Neuronal stem cell (in vitro differentiated cells): Measurements from ENCODE around the gene R3HCC1L.

ENCODE experiments used
- DNase-seq: peaks from one replicate; pipeline ENCODE4 v3.0.0-alpha.2; 2013; ENCODE audit warnings: low spot score
- H2AFZ ChIP-seq: one replicate; pipeline ENCODE4 v1.6.1; 2013; ENCODE audit warnings: mild to moderate bottlenecking, low read length, inconsistent platforms
- H2AK5ac ChIP-seq: 2 replicates; pipeline ENCODE4 v1.6.1; 2013; ENCODE audit warnings: low read depth, mild to moderate bottlenecking, inconsistent platforms, low read length, moderate library complexity, mixed read lengths
- H2BK120ac ChIP-seq: 2 replicates; pipeline ENCODE4 v1.6.1; 2013; ENCODE audit warnings: low read depth, mild to moderate bottlenecking, inconsistent platforms, low read length, moderate library complexity, mixed read lengths
- H2BK12ac ChIP-seq: one replicate; pipeline ENCODE4 v1.6.1; 2013; ENCODE audit warnings: low read length, inconsistent platforms
- H2BK15ac ChIP-seq: 2 replicates; pipeline ENCODE4 v1.6.1; 2013; ENCODE audit warnings: mild to moderate bottlenecking, low read length, inconsistent platforms, mixed read lengths
- H2BK5ac ChIP-seq: one replicate; pipeline ENCODE4 v1.6.1; 2013; ENCODE audit warnings: inconsistent platforms, mild to moderate bottlenecking, low read length, moderate library complexity
- H3K14ac ChIP-seq: one replicate; pipeline ENCODE4 v1.6.1; 2013; ENCODE audit warnings: low read length, inconsistent platforms
- H3K18ac ChIP-seq: 2 replicates; pipeline ENCODE4 v1.6.1; 2013; ENCODE audit warnings: low read length, inconsistent platforms
- H3K23ac ChIP-seq: 2 replicates; pipeline ENCODE4 v1.6.1; 2013; ENCODE audit warnings: low read depth, mild to moderate bottlenecking, mixed read lengths, low read length, inconsistent platforms; ENCODE audit not compliant: poor library complexity
- H3K27ac ChIP-seq: replicated peaks from 3 replicates; pipeline ENCODE4 v1.5.1; 2013; ENCODE audit warnings: low read length, inconsistent platforms
- H3K27me3 ChIP-seq, 3 experiments: 2 replicates each; pipeline ENCODE4 v1.6.1; 2013; ENCODE audit warnings: low read length in 3 of 3, mild to moderate bottlenecking in 2 of 3, inconsistent platforms in 1 of 3, low read depth in 1 of 3, mixed read lengths in 1 of 3, moderate library complexity in 1 of 3; ENCODE audit not compliant: control insufficient read depth in 3 of 3, insufficient read depth in 3 of 3
- H3K36me3 ChIP-seq, 2 donors: replicated peaks in 1 of 2; 2 replicates each; pipeline ENCODE4 v1.6.1; 2013; ENCODE audit warnings: low read length in 2 of 2; ENCODE audit not compliant: control insufficient read depth in 2 of 2, insufficient read depth in 2 of 2
- H3K4ac ChIP-seq: 2 replicates; pipeline ENCODE4 v1.6.1; 2013; ENCODE audit warnings: inconsistent platforms, mild to moderate bottlenecking, low read length, moderate library complexity
- H3K4me1 ChIP-seq, 2 donors: 1 replicate in 1 of 2; 2 replicates in 1 of 2; pipeline ENCODE4 v1.6.1; 2013; ENCODE audit warnings: low read length in 2 of 2, low read depth in 1 of 2; ENCODE audit not compliant: control insufficient read depth in 2 of 2, insufficient read depth in 1 of 2
- H3K4me2 ChIP-seq: one replicate; pipeline ENCODE4 v1.6.1; 2013; ENCODE audit warnings: mild to moderate bottlenecking, low read length, inconsistent platforms; ENCODE audit not compliant: insufficient read depth, poor library complexity, severe bottlenecking
- H3K4me3 ChIP-seq, 2 donors: 2 replicates each; pipeline ENCODE4 v1.5.1; 2013; ENCODE audit warnings: low read length in 2 of 2, mild to moderate bottlenecking in 2 of 2, inconsistent platforms in 1 of 2, moderate library complexity in 1 of 2
- H3K79me1 ChIP-seq: one replicate; pipeline ENCODE4 v1.6.1; 2013; ENCODE audit warnings: low read depth, mild to moderate bottlenecking, inconsistent platforms, low read length, moderate library complexity
- H3K9ac ChIP-seq: one replicate; pipeline ENCODE4 v1.6.1; 2013; ENCODE audit warnings: mild to moderate bottlenecking, low read depth, low read length, inconsistent platforms; ENCODE audit not compliant: poor library complexity
- H3K9me3 ChIP-seq, 2 donors: replicated peaks in 1 of 2; 2 replicates each; pipeline versions ENCODE3 to v1.6.1; 2013; ENCODE audit warnings: low read length in 2 of 2, mild to moderate bottlenecking in 2 of 2, inconsistent platforms in 1 of 2, low read depth in 1 of 2, mixed read lengths in 1 of 2, moderate library complexity in 1 of 2; ENCODE audit not compliant: control insufficient read depth in 2 of 2, insufficient read depth in 1 of 2
- H4K8ac ChIP-seq: one replicate; pipeline ENCODE4 v1.6.1; 2013; ENCODE audit warnings: low read depth, mild to moderate bottlenecking, inconsistent platforms, low read length, moderate library complexity
- H4K91ac ChIP-seq: one replicate; pipeline ENCODE4 v1.6.1; 2013; ENCODE audit warnings: low read length, low read depth, mild to moderate bottlenecking, inconsistent platforms; ENCODE audit not compliant: poor library complexity
- WGBS, 2 donors: extraction: QIAGEN DNeasy Blood & Tissue Kit; methylation state at CpG; one replicate each; pipeline ENCODE4 v1.1.7; 2013; ENCODE audit warnings: missing lambda C conversion rate in 2 of 2, mixed read lengths in 1 of 2; ENCODE audit not compliant: insufficient read length in 2 of 2, insufficient replicate concordance in 1 of 2; ENCODE audit errors: extremely low coverage in 2 of 2; 5-methylcytosine and 5-hydroxymethylcytosine counted together

The R3HCC1L gene

GRCh38 chr10:98217801-98218200, 83.3 kb downstream of the R3HCC1L start:
- Histone ChIP-seq H3K14ac (no peak overlapping the region), H3K9me3 (peaks cover 0 to 6% of the 10 kb centered on the region in 2 donors), H3K18ac (no peak overlapping the region), H3K4me2 (no peak overlapping the region), H3K4me3 (no peak overlapping the region), H2BK120ac (no peak overlapping the region), H2AK5ac (no peak overlapping the region), H2BK15ac (no peak overlapping the region), H2AFZ (no peak overlapping the region), H3K79me1 (no peaks in the 10 kb centered on the region), H2BK5ac (no peak overlapping the region), H3K27me3 (no peaks in the 10 kb centered on the region), H3K27ac (no peak overlapping the region), H4K91ac (no peak overlapping the region), H3K36me3 (peaks cover 0 to 5% of the 10 kb centered on the region in 2 donors), H3K4me1 (no peaks in the 10 kb centered on the region), H2BK12ac (no peak overlapping the region), H3K9ac (no peak overlapping the region), H3K23ac (no peak overlapping the region), H4K8ac (no peak overlapping the region), H3K4ac (no peak overlapping the region)
- DNase-seq, result no peak
- WGBS, 2 donors, result no CpG with 5 or more reads among the region's 1 CpG

GRCh38 chr10:98223874-98224273, 89.4 kb downstream of the R3HCC1L start:
- WGBS, 2 donors, result no CpG with 5 or more reads among the region's 6 CpGs
- Histone ChIP-seq H2BK120ac (no peak overlapping the region), H2BK5ac (no peak overlapping the region), H3K4me1 (peaks cover 0 to 3% of the 10 kb centered on the region in 2 donors), H3K14ac (peak overlapping the region; percentile 87), H2AFZ (no peak overlapping the region), H3K18ac (no peak overlapping the region), H3K4ac (no peak overlapping the region), H2AK5ac (no peak overlapping the region), H4K8ac (no peak overlapping the region), H3K9me3 (peaks cover 0 to 11% of the 10 kb centered on the region in 2 donors), H3K4me2 (no peak overlapping the region), H3K4me3 (no peak overlapping the region), H3K27ac (no peak overlapping the region), H3K79me1 (peaks cover 1% of the 10 kb centered on the region), H2BK12ac (no peak overlapping the region), H3K27me3 (no peaks in the 10 kb centered on the region), H3K36me3 (no peaks in the 10 kb centered on the region), H3K9ac (peak overlapping the region; percentile 34), H4K91ac (peak overlapping the region; percentile 64), H3K23ac (no peak overlapping the region), H2BK15ac (no peak overlapping the region)
- DNase-seq, result no peak

DNA sequence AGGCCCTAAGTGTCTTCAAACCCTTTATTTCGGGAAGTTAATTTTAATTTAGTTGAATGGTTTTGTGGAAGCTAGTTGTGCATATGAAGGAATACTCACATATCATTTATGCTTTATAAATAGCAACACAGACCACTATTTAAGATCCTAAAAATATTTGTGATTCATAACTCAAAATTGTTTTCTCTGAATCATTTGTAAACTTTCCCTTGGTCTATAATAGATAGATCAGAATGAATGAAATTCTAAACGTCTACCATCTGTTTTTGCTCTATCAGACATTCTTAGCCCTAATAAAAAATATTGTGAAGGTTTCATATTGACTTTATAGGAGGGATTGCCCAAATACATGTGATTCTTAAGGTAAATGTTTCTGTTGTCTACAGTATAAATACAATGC, 90.1 kb downstream of the R3HCC1L start:
- no peak for DNase-seq
- Histone ChIP-seq H2BK120ac (no peak overlapping the region), H3K36me3 (no peaks in the 10 kb centered on the region), H3K27me3 (no peaks in the 10 kb centered on the region), H3K18ac (no peak overlapping the region), H3K9me3 (peaks cover 0 to 11% of the 10 kb centered on the region in 2 donors), H3K14ac (no peak overlapping the region), H4K91ac (no peak overlapping the region), H3K4ac (no peak overlapping the region), H3K4me1 (peaks cover 0 to 3% of the 10 kb centered on the region in 2 donors), H3K9ac (no peak overlapping the region), H2BK12ac (no peak overlapping the region), H2AK5ac (no peak overlapping the region), H3K4me2 (no peak overlapping the region), H2BK15ac (no peak overlapping the region), H3K23ac (no peak overlapping the region), H4K8ac (no peak overlapping the region), H2AFZ (no peak overlapping the region), H2BK5ac (no peak overlapping the region), H3K4me3 (no peak overlapping the region), H3K79me1 (peaks cover 1% of the 10 kb centered on the region), H3K27ac (no peak overlapping the region)
- no CpG with 5 or more reads among the region's 2 CpGs for WGBS, 2 donors

DNA sequence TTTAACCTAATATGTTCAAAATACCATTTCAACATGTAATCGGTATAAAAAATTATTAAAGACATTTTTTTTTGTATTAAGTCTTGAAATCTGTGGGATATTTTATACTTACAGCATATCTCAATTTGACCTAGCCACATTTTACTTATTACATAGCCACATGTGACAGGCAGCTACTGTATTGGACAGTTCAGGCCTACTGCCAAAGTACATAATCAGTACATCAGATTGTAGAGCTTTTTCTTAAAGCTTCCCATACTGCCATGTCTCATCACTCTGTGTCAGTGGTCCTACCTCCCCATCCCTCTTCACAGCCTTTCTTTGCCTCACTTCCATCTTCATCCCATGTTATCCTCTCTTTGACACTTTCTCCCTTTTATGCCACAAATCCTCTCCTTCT, 90.5 kb downstream of the R3HCC1L start:
- H2AFZ ChIP-seq, result no peak overlapping the region
- DNase-seq, result no peak
- no peak overlapping the region for H3K27ac ChIP-seq
- H3K9me3 ChIP-seq, result peaks cover 0 to 11% of the 10 kb centered on the region in 2 donors
- H3K4ac ChIP-seq, result no peak overlapping the region
- H2AK5ac ChIP-seq, result no peak overlapping the region
- no peak overlapping the region for H2BK12ac ChIP-seq
- H2BK15ac ChIP-seq, result no peak overlapping the region
- H4K91ac ChIP-seq, result no peak overlapping the region
- peaks cover 1% of the 10 kb centered on the region for H3K79me1 ChIP-seq
- no peak overlapping the region for H2BK120ac ChIP-seq
- no peak overlapping the region for H3K14ac ChIP-seq
- no peak overlapping the region for H3K18ac ChIP-seq
- H3K23ac ChIP-seq, result no peak overlapping the region
- H3K36me3 ChIP-seq, result no peaks in the 10 kb centered on the region
- no peak overlapping the region for H3K4me2 ChIP-seq
- peaks cover 0 to 3% of the 10 kb centered on the region in 2 donors for H3K4me1 ChIP-seq
- H2BK5ac ChIP-seq, result no peak overlapping the region
- no peak overlapping the region for H4K8ac ChIP-seq
- no CpG with 5 or more reads among the region's 1 CpG for WGBS, 2 donors
- no peak overlapping the region for H3K9ac ChIP-seq
- H3K27me3 ChIP-seq, result no peaks in the 10 kb centered on the region
- H3K4me3 ChIP-seq, result no peak overlapping the region
